Cardiac fibroblast (primary cell): Measurements from ENCODE around the gene ARHGAP26.

Experiments
- DNase-seq, 2 donors: peaks; one replicate each; pipeline versions ENCODE4 v3.0.0 to v3.0.0-alpha.2; 2010; ENCODE audit warnings: low read depth in 2 of 2
- H3K4me3 ChIP-seq, 2 donors: replicated peaks in 1 of 2; 1 replicate in 1 of 2; 2 replicates in 1 of 2; pipeline ENCODE4 v1.5.1; 2011; ENCODE audit warnings: low read depth in 2 of 2, low read length in 2 of 2, mild to moderate bottlenecking in 2 of 2, moderate library complexity in 1 of 2
- CTCF ChIP-seq: IDR thresholded peaks from one replicate; pipeline ENCODE4 v1.5.1; 2011; ENCODE audit warnings: low read depth, mild to moderate bottlenecking, low read length, inconsistent platforms

The ARHGAP26 gene

GRCh38 chr5:143220748-143221251 is 450.6 kb downstream of the ARHGAP26 start:
- no peak overlapping the region for H3K4me3 ChIP-seq
- no peak for TF ChIP-seq CTCF
- no peak for DNase-seq

- no peak overlapping the region for H3K4me3 ChIP-seq
- TF ChIP-seq CTCF = no peak
- DNase-seq = peak in 1 of 2 donors; percentile 34
Measured at GRCh38 chr5:143222287-143223231, 452.4 kb downstream of the ARHGAP26 start.

- H3K4me3 ChIP-seq = no peak overlapping the region
- no peak for DNase-seq
- no peak for TF ChIP-seq CTCF
Measured at GRCh38 chr5:143224672-143225071, 454.5 kb downstream of the ARHGAP26 start.

GRCh38 chr5:143225511-143225910 is 455.3 kb downstream of the ARHGAP26 start:
- no peak overlapping the region for H3K4me3 ChIP-seq
- TF ChIP-seq CTCF = no peak
- no peak for DNase-seq

GRCh38 chr5:143226361-143226760 is 456.2 kb downstream of the ARHGAP26 start:
- TF ChIP-seq CTCF = no peak
- no peak overlapping the region for H3K4me3 ChIP-seq
- no peak for DNase-seq

GRCh38 chr5:143226872-143227271 is 456.7 kb downstream of the ARHGAP26 start:
- no peak for TF ChIP-seq CTCF
- no peak overlapping the region for H3K4me3 ChIP-seq
- no peak for DNase-seq
